ENCODE measurements around the gene USH2A.

- TF ChIP-seq, protein P1, sequence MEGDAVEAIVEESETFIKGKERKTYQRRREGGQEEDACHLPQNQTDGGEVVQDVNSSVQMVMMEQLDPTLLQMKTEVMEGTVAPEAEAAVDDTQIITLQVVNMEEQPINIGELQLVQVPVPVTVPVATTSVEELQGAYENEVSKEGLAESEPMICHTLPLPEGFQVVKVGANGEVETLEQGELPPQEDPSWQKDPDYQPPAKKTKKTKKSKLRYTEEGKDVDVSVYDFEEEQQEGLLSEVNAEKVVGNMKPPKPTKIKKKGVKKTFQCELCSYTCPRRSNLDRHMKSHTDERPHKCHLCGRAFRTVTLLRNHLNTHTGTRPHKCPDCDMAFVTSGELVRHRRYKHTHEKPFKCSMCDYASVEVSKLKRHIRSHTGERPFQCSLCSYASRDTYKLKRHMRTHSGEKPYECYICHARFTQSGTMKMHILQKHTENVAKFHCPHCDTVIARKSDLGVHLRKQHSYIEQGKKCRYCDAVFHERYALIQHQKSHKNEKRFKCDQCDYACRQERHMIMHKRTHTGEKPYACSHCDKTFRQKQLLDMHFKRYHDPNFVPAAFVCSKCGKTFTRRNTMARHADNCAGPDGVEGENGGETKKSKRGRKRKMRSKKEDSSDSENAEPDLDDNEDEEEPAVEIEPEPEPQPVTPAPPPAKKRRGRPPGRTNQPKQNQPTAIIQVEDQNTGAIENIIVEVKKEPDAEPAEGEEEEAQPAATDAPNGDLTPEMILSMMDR (IDR thresholded peaks at IDR 0.05), result no peak
- no peak for TF ChIP-seq POLR2A (IDR thresholded peaks at IDR 0.05)
Observed at GRCh38 chr1:215983680-215984079, 439.6 kb downstream of the USH2A start.

All from transverse colon (tissue), 3 donors.